ENCODE measurements around the gene SLF2. TPM values are rescaled to one million over a fixed set of nuclear protein-coding genes. Genes with fewer than 3 reads are reported as not detected.

SLF2 gene
- total and polyA plus RNA-seq, 2 of the 8 experiments (the other 6 are each of a cell fraction or from before 2014, with no cell fraction given), result 5.5 to 20.9 TPM

GRCh38 chr10:100989088-100989487, 76.3 kb downstream of the SLF2 start:
- WGBS, 2 experiments (ENCODE audit: extremely low coverage in 1 of 2, insufficient coverage in 1 of 2, insufficient read length in 1 of 2, insufficient replicate concordance in 2 of 2, low coverage in 1 of 2, low lambda C conversion rate in 2 of 2, missing lambda C conversion rate in 1 of 2), result 95% methylated on average over 21 of the region's 21 CpGs; no CpG with 5 or more reads in 1 of the 2 experiments
- H3K79me2 ChIP-seq (ENCODE audit: control insufficient read depth in 1 of 2, insufficient read depth in 2 of 2, low read length in 2 of 2), result peaks cover 17 to 51% of the 10 kb centered on the region in 2 experiments
- H3K9ac ChIP-seq (replicated peaks in 1 of 4; ENCODE audit: extremely low read depth in 1 of 4, low read depth in 3 of 4, low read length in 3 of 4), result no peak overlapping the region
- peak overlapping the region; percentile 7; the same call in 1 of the 2 replicates for H4K8ac ChIP-seq (ENCODE audit: extremely low read depth, insufficient read depth, low read length)
- no peak overlapping the region for H3K4ac ChIP-seq (replicated peaks; ENCODE audit: insufficient read length, low read depth, low read length)
- H3K23ac ChIP-seq (ENCODE audit: insufficient read length), result no peak overlapping the region
- H3K14ac ChIP-seq (ENCODE audit: insufficient read length), result no peak overlapping the region
- H3K23me2 ChIP-seq (ENCODE audit: low read depth, low read length), result peaks cover 9% of the 10 kb centered on the region; the same call in 1 of the 2 replicates
- peaks cover 24 to 49% (median 38%) of the 10 kb centered on the region in 4 experiments for H3K36me3 ChIP-seq (ENCODE audit: control insufficient read depth in 2 of 4, insufficient read depth in 4 of 4, low read length in 3 of 4)
- H2BK20ac ChIP-seq (ENCODE audit: low read length), result no peak overlapping the region
- peaks cover 7 to 19% of the 10 kb centered on the region in 2 experiments for H4K20me1 ChIP-seq (replicated peaks in 1 of 2; ENCODE audit: control insufficient read depth in 1 of 2, insufficient read depth in 2 of 2, low read length in 2 of 2)
- H2BK120ac ChIP-seq (replicated peaks; ENCODE audit: low read depth, low read length), result no peak overlapping the region
- TF ChIP-seq EP300 (IDR thresholded peaks at IDR 0.05; ENCODE audit: borderline replicate concordance in 1 of 2, low read depth in 2 of 2, low read length in 2 of 2) (no peak), CHD1 (IDR thresholded peaks at IDR 0.05; ENCODE audit: low read depth, low read length) (no peak), SIN3A (conservative IDR thresholded peaks at IDR 0.05 in 1 of 2, IDR thresholded peaks at IDR 0.05 in 1 of 2; ENCODE audit: low read depth in 1 of 2, low read length in 2 of 2) (no peak), HDAC2 (IDR thresholded peaks at IDR 0.05; ENCODE audit: borderline replicate concordance in 1 of 2, low read depth in 2 of 2, low read length in 2 of 2) (no peak), SRF (IDR thresholded peaks at IDR 0.05; ENCODE audit: low read depth, low read length) (no peak)
- H3K27me3 ChIP-seq (replicated peaks in 1 of 4; ENCODE audit: control insufficient read depth in 3 of 4, extremely low read depth in 1 of 4, insufficient read depth in 3 of 4, low read length in 3 of 4), result no peaks in the 10 kb centered on the region
- no peak overlapping the region for H3K18ac ChIP-seq (ENCODE audit: extremely low read depth, low read length)
- ChIA-PET POLR2A (ENCODE audit: partially characterized antibody) (interaction anchor here (0.6 to 6.8 kb wide), 12 partner anchors 9 to 453 kb away, joined by 3 to 38 read pairs (median 4); partner anchors contain the start of genes HIF1AN, LZTS2 and SEMA4G), CTCF (ENCODE audit: partially characterized antibody) (interaction anchor here (1.0 to 26.8 kb wide), 5 partner anchors 8 to 28 kb away, joined by 3 to 464 read pairs (median 22); no protein-coding TSS in a partner anchor)
- H2BK12ac ChIP-seq (ENCODE audit: low read depth, low read length), result no peak overlapping the region
- H3K79me1 ChIP-seq (ENCODE audit: low read depth, low read length), result peaks cover 15% of the 10 kb centered on the region
- peaks cover 0 to 12% (median 5%) of the 10 kb centered on the region in 4 experiments; a peak in 5 of 7 replicates for H3K4me1 ChIP-seq (replicated peaks in 1 of 4; ENCODE audit: control insufficient read depth in 3 of 4, insufficient read depth in 4 of 4, low read length in 3 of 4)
- DNase-seq (ENCODE audit: low read depth in 1 of 2, low spot score in 2 of 2) (no peak), FAIRE-seq (no peak)
- peak overlapping the region in 1 of 4 experiments; percentile 77; a peak in 1 of 8 replicates for H3K4me3 ChIP-seq (ENCODE audit: extremely low read depth in 1 of 4, insufficient read depth in 2 of 4, low read depth in 3 of 4, low read length in 4 of 4)
- H3K9me3 ChIP-seq (ENCODE audit: insufficient read depth in 2 of 2, low read depth in 1 of 2, low read length in 1 of 2), result no peaks in the 10 kb centered on the region
- no peak overlapping the region for H3K27ac ChIP-seq (ENCODE audit: low read depth, low read length)
- H3K56ac ChIP-seq (replicated peaks; ENCODE audit: insufficient read length, low read depth, low read length), result no peak overlapping the region
- H2BK15ac ChIP-seq (ENCODE audit: low read length), result no peak overlapping the region
- no peak overlapping the region for H4K91ac ChIP-seq (replicated peaks; ENCODE audit: insufficient read length, low read length)
- 0 out of 2 replicates have a peak overlapping the region, but pooled peaks have one; percentile 13 for H2BK5ac ChIP-seq (ENCODE audit: low read depth, low read length)
- H2AFZ ChIP-seq (ENCODE audit: low read length), result no peak overlapping the region
- no peak overlapping the region for H4K5ac ChIP-seq (ENCODE audit: insufficient read length, low read depth, low read length)
- peak overlapping the region in 1 of 2 experiments; percentile 85; a peak in 1 of 4 replicates for H3K4me2 ChIP-seq (ENCODE audit: insufficient read depth in 1 of 2, low read depth in 2 of 2, low read length in 2 of 2)
- no peak overlapping the region for H2AK5ac ChIP-seq (ENCODE audit: low read depth, low read length)
